ENCODE measurements around the gene APOL6.

Gene APOL6

DNA sequence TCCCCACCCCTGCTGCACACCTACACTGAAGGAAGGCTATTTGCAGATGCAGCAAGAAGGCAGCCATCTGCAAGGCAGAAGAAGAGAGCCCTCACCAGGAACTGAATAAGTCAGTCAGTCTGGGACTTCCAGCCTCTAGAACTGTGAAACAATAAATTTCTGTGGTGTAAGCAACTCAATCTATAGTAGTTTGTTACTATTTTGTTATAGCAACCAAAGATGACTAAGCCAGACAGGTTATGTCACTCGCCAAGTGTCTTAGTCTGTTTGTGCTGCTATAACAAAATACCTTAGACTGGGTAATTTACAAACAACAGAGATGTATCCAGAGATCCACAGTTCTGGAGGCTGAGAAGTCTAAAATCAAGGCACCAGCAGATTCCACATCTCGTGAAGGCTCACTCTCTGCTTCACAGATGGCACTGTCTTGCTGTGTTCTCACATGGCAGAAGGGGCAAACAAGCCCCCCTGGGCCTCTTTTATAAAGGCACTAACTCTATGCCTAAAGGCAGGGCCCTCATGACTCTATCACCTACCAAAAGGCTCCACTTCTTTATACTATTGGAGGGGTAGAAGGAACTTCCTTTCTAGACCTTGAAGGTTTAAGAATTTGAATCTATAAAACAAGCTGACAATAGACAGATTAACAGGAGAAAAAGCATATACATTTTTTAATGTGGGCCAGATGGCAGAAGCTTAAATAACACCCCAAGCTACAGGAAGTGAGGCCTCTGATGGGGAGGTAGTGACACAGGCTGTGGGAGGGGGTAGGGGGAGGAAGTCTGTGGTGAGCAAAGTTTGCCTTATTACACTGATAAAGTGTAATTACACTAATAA is 12.3 kb downstream of the APOL6 start:
- Histone ChIP-seq H3K9me3 (ENCODE audit: control insufficient read depth, insufficient read depth, low read depth, low read length) (no peaks in the 10 kb centered on the region), H3K4me1 (ENCODE audit: control insufficient read depth, insufficient read depth, low read length) (peaks cover 11% of the 10 kb centered on the region), H3K27ac (ENCODE audit: extremely low read depth, low read depth, low read length) (no peak overlapping the region), H3K36me3 (ENCODE audit: control insufficient read depth in 2 of 2, insufficient read depth in 1 of 2, low read length in 2 of 2) (no peaks in the 10 kb centered on the region), H3K4me3 (ENCODE audit: low read depth, low read length) (no peak overlapping the region)
- CTCF ChIA-PET, result no interaction called here
- POLR2A ChIA-PET, result no interaction called here
- TF ChIP-seq, protein P1, sequence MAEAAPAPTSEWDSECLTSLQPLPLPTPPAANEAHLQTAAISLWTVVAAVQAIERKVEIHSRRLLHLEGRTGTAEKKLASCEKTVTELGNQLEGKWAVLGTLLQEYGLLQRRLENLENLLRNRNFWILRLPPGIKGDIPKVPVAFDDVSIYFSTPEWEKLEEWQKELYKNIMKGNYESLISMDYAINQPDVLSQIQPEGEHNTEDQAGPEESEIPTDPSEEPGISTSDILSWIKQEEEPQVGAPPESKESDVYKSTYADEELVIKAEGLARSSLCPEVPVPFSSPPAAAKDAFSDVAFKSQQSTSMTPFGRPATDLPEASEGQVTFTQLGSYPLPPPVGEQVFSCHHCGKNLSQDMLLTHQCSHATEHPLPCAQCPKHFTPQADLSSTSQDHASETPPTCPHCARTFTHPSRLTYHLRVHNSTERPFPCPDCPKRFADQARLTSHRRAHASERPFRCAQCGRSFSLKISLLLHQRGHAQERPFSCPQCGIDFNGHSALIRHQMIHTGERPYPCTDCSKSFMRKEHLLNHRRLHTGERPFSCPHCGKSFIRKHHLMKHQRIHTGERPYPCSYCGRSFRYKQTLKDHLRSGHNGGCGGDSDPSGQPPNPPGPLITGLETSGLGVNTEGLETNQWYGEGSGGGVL (tag by site-specific recombination; IDR thresholded peaks at IDR 0.05), result peak; percentile 40; the same call in 1 of the 2 replicates
- TF ChIP-seq SETDB1 (IDR thresholded peaks at IDR 0.05; ENCODE audit: insufficient read length, low read length) (peak; percentile 54), ZNF248 (tag by site-specific recombination; IDR thresholded peaks at IDR 0.05) (no peak)

DNA sequence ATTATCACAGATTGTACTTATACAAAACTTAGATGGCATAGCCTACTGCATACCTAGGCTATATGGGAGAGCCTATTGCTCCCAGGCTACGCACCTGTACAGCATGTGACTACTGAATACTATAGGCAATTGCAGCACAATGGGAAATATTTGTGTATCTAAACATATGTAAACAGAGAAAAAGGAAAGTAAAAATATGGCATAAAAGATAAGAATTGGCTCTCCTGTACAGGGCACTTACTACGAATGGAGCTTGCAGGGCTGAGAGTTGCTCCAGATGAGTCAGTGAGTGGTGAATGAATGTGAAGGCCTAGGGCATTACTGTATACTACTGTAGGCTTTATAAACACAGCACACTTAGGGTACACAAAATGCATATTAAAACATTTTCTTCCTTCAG is 13.2 kb downstream of the APOL6 start:
- CTCF ChIA-PET, result interaction anchor here (0.6 kb wide), 1 partner anchor 79 kb away, joined by 5 read pairs; no protein-coding TSS in a partner anchor
- Histone ChIP-seq H3K4me3 (ENCODE audit: low read depth, low read length) (no peak overlapping the region), H3K36me3 (ENCODE audit: control insufficient read depth in 2 of 2, insufficient read depth in 1 of 2, low read length in 2 of 2) (no peaks in the 10 kb centered on the region), H3K9me3 (ENCODE audit: control insufficient read depth, insufficient read depth, low read depth, low read length) (no peaks in the 10 kb centered on the region), H3K27ac (ENCODE audit: extremely low read depth, low read depth, low read length) (no peak overlapping the region), H3K4me1 (ENCODE audit: control insufficient read depth, insufficient read depth, low read length) (peaks cover 10% of the 10 kb centered on the region)
- TF ChIP-seq SALL2 (tag by site-specific recombination; IDR thresholded peaks at IDR 0.05; ENCODE audit: borderline replicate concordance), result no peak
- TF ChIP-seq, protein P2, sequence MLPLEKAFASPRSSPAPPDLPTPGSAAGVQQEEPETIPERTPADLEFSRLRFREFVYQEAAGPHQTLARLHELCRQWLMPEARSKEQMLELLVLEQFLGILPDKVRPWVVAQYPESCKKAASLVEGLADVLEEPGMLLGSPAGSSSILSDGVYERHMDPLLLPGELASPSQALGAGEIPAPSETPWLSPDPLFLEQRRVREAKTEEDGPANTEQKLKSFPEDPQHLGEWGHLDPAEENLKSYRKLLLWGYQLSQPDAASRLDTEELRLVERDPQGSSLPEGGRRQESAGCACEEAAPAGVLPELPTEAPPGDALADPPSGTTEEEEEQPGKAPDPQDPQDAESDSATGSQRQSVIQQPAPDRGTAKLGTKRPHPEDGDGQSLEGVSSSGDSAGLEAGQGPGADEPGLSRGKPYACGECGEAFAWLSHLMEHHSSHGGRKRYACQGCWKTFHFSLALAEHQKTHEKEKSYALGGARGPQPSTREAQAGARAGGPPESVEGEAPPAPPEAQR (tag by site-specific recombination; IDR thresholded peaks at IDR 0.05), result no peak
- TF ChIP-seq, protein P3, sequence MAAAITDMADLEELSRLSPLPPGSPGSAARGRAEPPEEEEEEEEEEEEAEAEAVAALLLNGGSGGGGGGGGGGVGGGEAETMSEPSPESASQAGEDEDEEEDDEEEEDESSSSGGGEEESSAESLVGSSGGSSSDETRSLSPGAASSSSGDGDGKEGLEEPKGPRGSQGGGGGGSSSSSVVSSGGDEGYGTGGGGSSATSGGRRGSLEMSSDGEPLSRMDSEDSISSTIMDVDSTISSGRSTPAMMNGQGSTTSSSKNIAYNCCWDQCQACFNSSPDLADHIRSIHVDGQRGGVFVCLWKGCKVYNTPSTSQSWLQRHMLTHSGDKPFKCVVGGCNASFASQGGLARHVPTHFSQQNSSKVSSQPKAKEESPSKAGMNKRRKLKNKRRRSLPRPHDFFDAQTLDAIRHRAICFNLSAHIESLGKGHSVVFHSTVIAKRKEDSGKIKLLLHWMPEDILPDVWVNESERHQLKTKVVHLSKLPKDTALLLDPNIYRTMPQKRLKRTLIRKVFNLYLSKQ (tag by site-specific recombination; IDR thresholded peaks at IDR 0.05; ENCODE audit: borderline replicate concordance), result no peak
- no peak for TF ChIP-seq ZNF629 (tag by site-specific recombination; IDR thresholded peaks at IDR 0.05)
- TF ChIP-seq ZNF175 (tag by site-specific recombination; IDR thresholded peaks at IDR 0.05), result no peak
- TF ChIP-seq YY2 (tag by site-specific recombination; IDR thresholded peaks at IDR 0.05), result no peak
- TF ChIP-seq, protein P4, sequence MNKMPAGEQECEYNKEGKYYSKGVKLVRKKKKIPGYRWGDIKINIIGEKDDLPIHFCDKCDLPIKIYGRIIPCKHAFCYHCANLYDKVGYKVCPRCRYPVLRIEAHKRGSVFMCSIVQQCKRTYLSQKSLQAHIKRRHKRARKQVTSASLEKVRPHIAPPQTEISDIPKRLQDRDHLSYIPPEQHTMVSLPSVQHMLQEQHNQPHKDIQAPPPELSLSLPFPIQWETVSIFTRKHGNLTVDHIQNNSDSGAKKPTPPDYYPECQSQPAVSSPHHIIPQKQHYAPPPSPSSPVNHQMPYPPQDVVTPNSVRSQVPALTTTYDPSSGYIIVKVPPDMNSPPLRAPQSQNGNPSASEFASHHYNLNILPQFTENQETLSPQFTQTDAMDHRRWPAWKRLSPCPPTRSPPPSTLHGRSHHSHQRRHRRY (tag by site-specific recombination; IDR thresholded peaks at IDR 0.05), result no peak
- TF ChIP-seq, protein P5, sequence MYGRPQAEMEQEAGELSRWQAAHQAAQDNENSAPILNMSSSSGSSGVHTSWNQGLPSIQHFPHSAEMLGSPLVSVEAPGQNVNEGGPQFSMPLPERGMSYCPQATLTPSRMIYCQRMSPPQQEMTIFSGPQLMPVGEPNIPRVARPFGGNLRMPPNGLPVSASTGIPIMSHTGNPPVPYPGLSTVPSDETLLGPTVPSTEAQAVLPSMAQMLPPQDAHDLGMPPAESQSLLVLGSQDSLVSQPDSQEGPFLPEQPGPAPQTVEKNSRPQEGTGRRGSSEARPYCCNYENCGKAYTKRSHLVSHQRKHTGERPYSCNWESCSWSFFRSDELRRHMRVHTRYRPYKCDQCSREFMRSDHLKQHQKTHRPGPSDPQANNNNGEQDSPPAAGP (tag by site-specific recombination; IDR thresholded peaks at IDR 0.05), result no peak
- TF ChIP-seq ZNF544 (tag by site-specific recombination; IDR thresholded peaks at IDR 0.05), result no peak
- TF ChIP-seq ZBTB8A (tag by site-specific recombination; IDR thresholded peaks at IDR 0.05), result no peak
- no peak for TF ChIP-seq RBAK (tag by site-specific recombination; IDR thresholded peaks at IDR 0.05)
- no peak for TF ChIP-seq ZBTB48 (tag by site-specific recombination; IDR thresholded peaks at IDR 0.05)
- TF ChIP-seq, protein P6, sequence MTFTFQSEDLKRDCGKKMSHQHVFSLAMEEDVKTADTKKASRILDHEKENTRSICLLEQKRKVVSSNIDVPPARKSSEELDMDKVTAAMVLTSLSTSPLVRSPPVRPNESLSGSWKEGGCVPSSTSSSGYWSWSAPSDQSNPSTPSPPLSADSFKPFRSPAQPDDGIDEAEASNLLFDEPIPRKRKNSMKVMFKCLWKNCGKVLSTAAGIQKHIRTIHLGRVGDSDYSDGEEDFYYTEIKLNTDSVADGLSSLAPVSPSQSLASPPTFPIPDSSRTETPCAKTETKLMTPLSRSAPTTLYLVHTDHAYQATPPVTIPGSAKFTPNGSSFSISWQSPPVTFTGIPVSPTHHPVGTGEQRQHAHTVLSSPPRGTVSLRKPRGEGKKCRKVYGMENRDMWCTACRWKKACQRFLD (tag by site-specific recombination; IDR thresholded peaks at IDR 0.05), result no peak
- no peak for TF ChIP-seq ZNF2 (tag by site-specific recombination; IDR thresholded peaks at IDR 0.05)
- no peak for TF ChIP-seq ZNF155 (tag by site-specific recombination; IDR thresholded peaks at IDR 0.05)
- TF ChIP-seq ZNF571 (tag by site-specific recombination; IDR thresholded peaks at IDR 0.05), result no peak
- no peak for TF ChIP-seq ZNF707 (tag by site-specific recombination; IDR thresholded peaks at IDR 0.05)
- TF ChIP-seq ZNF19 (tag by site-specific recombination; IDR thresholded peaks at IDR 0.05; ENCODE audit: low read depth), result no peak
- no peak for TF ChIP-seq ZNF830 (tag by site-specific recombination; IDR thresholded peaks at IDR 0.05; ENCODE audit: low read depth)
- POLR2A ChIA-PET, result no interaction called here
